Mammary epithelial cell (primary cell): Measurements from ENCODE around the gene KRTAP5-9.
"Not testable (repeated sequence)": the region's sequence is repeated elsewhere in the genome, so short reads cannot be mapped to it uniquely, and the experiment has no call there.

ENCODE experiments used
- CTCF ChIP-seq, 2 donors: IDR thresholded peaks in 1 of 2; conservative IDR thresholded peaks in 1 of 2; 2 replicates each; pipeline ENCODE4 v1.5.1; 2011 to 2012; ENCODE audit warnings: inconsistent platforms in 2 of 2, low read length in 2 of 2, mild to moderate bottlenecking in 2 of 2, control low read depth in 1 of 2, low read depth in 1 of 2; ENCODE audit not compliant: insufficient read depth in 1 of 2; ENCODE audit errors: extremely low read depth in 1 of 2
- EZH2 ChIP-seq: IDR thresholded peaks from 2 replicates; pipeline ENCODE4 v1.6.1; 2012; ENCODE audit warnings: low read length, inconsistent platforms, borderline replicate concordance

DNA sequence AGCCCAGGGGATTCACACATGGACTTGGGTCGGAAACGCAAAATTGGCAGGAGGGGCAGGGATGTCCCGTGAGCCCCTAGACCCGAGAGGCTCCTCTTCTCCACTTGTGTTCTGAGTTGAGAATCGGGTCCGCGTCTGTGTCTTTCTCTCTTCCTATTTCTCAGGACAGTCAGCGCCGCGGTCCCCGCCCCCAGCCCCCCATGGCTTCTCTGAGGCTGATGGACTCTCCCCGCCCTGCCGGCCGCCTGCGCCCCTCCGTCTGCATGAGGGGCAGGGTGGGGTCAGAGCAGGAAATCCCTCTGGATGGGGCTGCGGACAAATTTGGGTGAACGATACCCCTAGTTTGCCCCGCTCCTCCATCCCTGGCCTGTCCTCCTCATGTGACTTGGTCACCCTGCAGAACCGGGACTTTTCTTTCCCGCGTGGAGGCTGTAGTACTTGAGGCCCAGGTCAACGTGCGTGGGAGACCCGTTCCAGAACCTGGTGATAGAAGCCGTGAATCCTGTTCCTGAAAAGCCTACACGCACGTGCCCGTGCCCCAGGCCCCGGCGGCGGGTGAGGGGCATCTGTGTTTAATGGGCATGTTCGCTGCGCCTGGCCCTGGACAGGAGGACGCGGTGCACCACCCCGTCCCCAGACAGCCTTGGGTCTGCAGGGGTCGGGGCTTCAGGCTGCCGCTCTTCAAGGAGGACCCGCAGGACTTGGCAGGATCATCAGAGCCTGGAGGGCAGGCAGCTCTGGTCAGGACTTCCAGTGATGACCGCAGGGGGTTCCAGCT, 28.7 kb downstream of the KRTAP5-9 start:
- not testable (repeated sequence) for TF ChIP-seq EZH2; CTCF (conservative IDR thresholded peaks at IDR 0.05 in 1 of 2, IDR thresholded peaks at IDR 0.05 in 1 of 2; ENCODE audit: extremely low read depth in 1 of 2, insufficient read depth in 1 of 2, low read depth in 1 of 2, low read length in 2 of 2)
